H9 (cell line): ENCODE results near the gene USP44. TPM values are rescaled to one million over a fixed set of nuclear protein-coding genes. Genes with fewer than 3 reads are reported as not detected.

ENCODE experiments used
- DNase-seq: peaks from one replicate; pipeline ENCODE4 v3.0.0-alpha.2; 2017
- H2AFZ ChIP-seq: one replicate; pipeline ENCODE4 v1.6.1; 2013; ENCODE audit warnings: mild to moderate bottlenecking, low read length, control low read depth, moderate library complexity
- H2AK5ac ChIP-seq: 2 replicates; pipeline ENCODE4 v1.6.1; 2013; ENCODE audit warnings: low read length, control low read depth, mixed read lengths; ENCODE audit not compliant: insufficient read length
- H2BK120ac ChIP-seq: one replicate; pipeline ENCODE4 v1.6.1; 2013; ENCODE audit warnings: low read depth, mild to moderate bottlenecking, low read length, control low read depth, inconsistent platforms; ENCODE audit not compliant: poor library complexity, severe bottlenecking
- H2BK12ac ChIP-seq: 2 replicates; pipeline ENCODE4 v1.6.1; 2013; ENCODE audit warnings: low read length, control low read depth, mixed read lengths, low read depth; ENCODE audit not compliant: insufficient read length
- H2BK15ac ChIP-seq: 2 replicates; pipeline ENCODE4 v1.6.1; 2013; ENCODE audit warnings: low read depth, low read length, control low read depth
- H2BK20ac ChIP-seq: one replicate; pipeline ENCODE4 v1.6.1; 2013; ENCODE audit warnings: low read depth, mild to moderate bottlenecking, low read length, control low read depth, inconsistent platforms; ENCODE audit not compliant: poor library complexity, severe bottlenecking
- H2BK5ac ChIP-seq: 2 replicates; pipeline ENCODE4 v1.6.1; 2013; ENCODE audit warnings: low read length, control low read depth, mixed read lengths; ENCODE audit not compliant: insufficient read length
- H3K14ac ChIP-seq: 2 replicates; pipeline ENCODE4 v1.6.1; 2013; ENCODE audit warnings: low read length, control low read depth; ENCODE audit not compliant: insufficient read depth
- H3K18ac ChIP-seq: 2 replicates; pipeline ENCODE4 v1.6.1; 2013; ENCODE audit warnings: low read depth, mild to moderate bottlenecking, mixed read lengths, low read length, control low read depth; ENCODE audit not compliant: insufficient read length
- H3K23ac ChIP-seq: 2 replicates; pipeline ENCODE4 v1.6.1; 2013; ENCODE audit warnings: low read length, control low read depth, mixed read lengths, low read depth; ENCODE audit not compliant: insufficient read length
- H3K23me2 ChIP-seq: 2 replicates; pipeline ENCODE4 v1.6.1; 2013; ENCODE audit warnings: low read depth, mild to moderate bottlenecking, mixed read lengths, low read length, control low read depth; ENCODE audit not compliant: insufficient read length, poor library complexity, severe bottlenecking
- H3K27ac ChIP-seq: 2 replicates; pipeline ENCODE4 v1.5.1; 2013; ENCODE audit warnings: low read length, control low read depth, mixed read lengths, low read depth; ENCODE audit not compliant: insufficient read length
- H3K27me3 ChIP-seq: 2 replicates; pipeline ENCODE4 v1.6.1; 2013; ENCODE audit warnings: low read length, control low read depth, inconsistent platforms; ENCODE audit not compliant: insufficient read depth
- H3K4ac ChIP-seq: 2 replicates; pipeline ENCODE4 v1.6.1; 2013; ENCODE audit warnings: low read depth, mild to moderate bottlenecking, control low read depth, inconsistent platforms, low read length, moderate library complexity
- H3K4me1 ChIP-seq: 2 replicates; pipeline ENCODE4 v1.6.1; 2013; ENCODE audit warnings: low read length, control low read depth, inconsistent platforms; ENCODE audit not compliant: insufficient read depth
- H3K4me2 ChIP-seq: 2 replicates; pipeline ENCODE4 v1.6.1; 2013; ENCODE audit warnings: low read length, control low read depth, mixed read lengths; ENCODE audit not compliant: insufficient read length, insufficient read depth
- H3K56ac ChIP-seq: 2 replicates; pipeline ENCODE4 v1.6.1; 2013; ENCODE audit warnings: low read depth, mild to moderate bottlenecking, mixed read lengths, low read length, control low read depth; ENCODE audit not compliant: insufficient read length
- H3K79me1 ChIP-seq: 2 replicates; pipeline ENCODE4 v1.6.1; 2013; ENCODE audit warnings: low read depth, mild to moderate bottlenecking, moderate library complexity, low read length, control low read depth, inconsistent platforms; ENCODE audit not compliant: insufficient read depth, poor library complexity, severe bottlenecking
- H3K79me2 ChIP-seq: 2 replicates; pipeline ENCODE4 v1.6.1; 2013; ENCODE audit warnings: low read length, control low read depth, inconsistent platforms; ENCODE audit not compliant: insufficient read depth
- H3K9ac ChIP-seq: 2 replicates; pipeline ENCODE4 v1.6.1; 2013; ENCODE audit warnings: low read length, control low read depth, mixed read lengths; ENCODE audit not compliant: insufficient read length; ENCODE audit errors: extremely low read depth
- H3K9me3 ChIP-seq: one replicate; pipeline ENCODE4 v1.6.1; 2013; ENCODE audit warnings: low read depth, low read length, inconsistent platforms; ENCODE audit not compliant: control insufficient read depth
- H3T11ph ChIP-seq: one replicate; pipeline ENCODE4 v1.6.1; 2013; ENCODE audit warnings: mild to moderate bottlenecking, low read length, control low read depth, inconsistent platforms
- H4K20me1 ChIP-seq: one replicate; pipeline ENCODE4 v1.6.1; 2013; ENCODE audit not compliant: control insufficient read depth, insufficient read length, insufficient read depth
- H4K5ac ChIP-seq: 2 replicates; pipeline ENCODE4 v1.6.1; 2013; ENCODE audit warnings: low read depth, mild to moderate bottlenecking, mixed read lengths, low read length, control low read depth; ENCODE audit not compliant: insufficient read length
- H4K8ac ChIP-seq: replicated peaks from 2 replicates; pipeline ENCODE4 v1.6.1; 2013; ENCODE audit warnings: low read length, control low read depth, mixed read lengths, low read depth; ENCODE audit not compliant: insufficient read length
- H4K91ac ChIP-seq: 2 replicates; pipeline ENCODE4 v1.6.1; 2013; ENCODE audit warnings: low read depth, mild to moderate bottlenecking, moderate library complexity, mixed read lengths, low read length, control low read depth; ENCODE audit not compliant: insufficient read length
- H3K27ac Mint-ChIP-seq, 3 experiments: 2 replicates in 2 of 3; 3 replicates in 1 of 3; pipeline ENCODE4 v1.8.0; 2020 to 2021; ENCODE audit warnings: mixed read lengths in 3 of 3, mild to moderate bottlenecking in 1 of 3, moderate library complexity in 1 of 3
- H3K27me3 Mint-ChIP-seq: 2 replicates; pipeline ENCODE4 v1.8.0; 2021; ENCODE audit warnings: low read depth, mild to moderate bottlenecking, moderate library complexity, mixed read lengths
- H3K36me3 Mint-ChIP-seq, 3 experiments: 2 replicates in 2 of 3; 3 replicates in 1 of 3; pipeline ENCODE4 v1.8.0; 2020 to 2021; ENCODE audit warnings: low read depth in 3 of 3, mixed read lengths in 3 of 3; ENCODE audit not compliant: insufficient read depth in 1 of 3
- H3K4me1 Mint-ChIP-seq, 2 experiments: 2 replicates each; pipeline ENCODE4 v1.8.0; 2020; ENCODE audit warnings: mixed read lengths in 2 of 2
- H3K4me3 Mint-ChIP-seq, 2 experiments: 2 replicates in 1 of 2; 3 replicates in 1 of 2; pipeline ENCODE4 v1.8.0; 2020 to 2021; ENCODE audit warnings: mild to moderate bottlenecking in 2 of 2, mixed read lengths in 2 of 2, moderate library complexity in 1 of 2
- H3K9me3 Mint-ChIP-seq, 2 experiments: 2 replicates in 1 of 2; 3 replicates in 1 of 2; pipeline ENCODE4 v1.8.0; 2020; ENCODE audit warnings: mild to moderate bottlenecking in 2 of 2, mixed read lengths in 2 of 2, moderate library complexity in 1 of 2
- WGBS: extraction: QIAGEN DNeasy Blood & Tissue Kit; methylation state at CpG from one replicate; pipeline ENCODE4 v1.1.7; 2013; ENCODE audit warnings: missing lambda C conversion rate, low lambda C conversion rate, mixed read lengths; ENCODE audit not compliant: insufficient read length; ENCODE audit errors: extremely low coverage; 5-methylcytosine and 5-hydroxymethylcytosine counted together
- total RNA-seq: library from RNA; stranded (reverse); gene quantifications from 2 replicates; pipeline ENCODE4 v1.2.1, GENCODE V29; 2021
- TF ChIP-seq, protein P1 (sequence below): fragments of 200-600 bp; sonication (generic); conservative IDR thresholded peaks from 3 replicates; pipeline ENCODE4 v1.8.0; 2021; ENCODE audit warnings: antibody characterized with exemption, mild to moderate bottlenecking

Gene USP44
- total RNA-seq, 1 experiment from 2014 or later = 185 TPM

DNA sequence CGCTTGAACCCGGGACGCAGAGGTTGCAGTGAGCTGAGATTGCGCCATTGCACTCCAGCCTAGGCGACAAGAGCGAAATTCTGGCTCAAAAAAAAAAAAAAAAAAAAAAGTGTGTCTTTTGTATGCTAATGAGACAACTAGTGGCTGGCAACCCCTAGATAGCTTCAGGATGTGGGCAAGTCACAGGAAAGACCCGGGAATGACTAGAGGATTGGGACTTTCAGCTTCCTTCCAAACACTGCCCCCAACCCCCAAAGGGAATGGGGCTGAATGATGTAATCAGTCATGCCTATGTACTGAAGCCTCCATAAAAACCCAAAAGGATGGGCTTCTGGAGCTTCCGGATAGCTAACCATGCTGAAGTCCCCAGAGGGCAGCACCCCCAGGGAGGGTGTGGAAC lies 28.6 kb downstream of the USP44 start:
- H3K36me3 Mint-ChIP-seq = peaks cover 50 to 86% (median 64%) of the 10 kb centered on the region in 3 experiments
- no peak overlapping the region for H4K8ac ChIP-seq
- H3K79me2 ChIP-seq = peaks cover 6% of the 10 kb centered on the region; the same call in 1 of the 2 replicates

More for the DNA sequence above, 28.6 kb downstream of the USP44 start:
- Histone ChIP-seq H2BK120ac (no peak overlapping the region), H3K18ac (no peak overlapping the region), H2BK5ac (no peak overlapping the region), H3K23ac (no peak overlapping the region), H2AK5ac (no peak overlapping the region), H2BK12ac (no peak overlapping the region), H3K9ac (no peak overlapping the region), H3T11ph (no peak overlapping the region), H3K23me2 (no peaks in the 10 kb centered on the region), H2AFZ (no peak overlapping the region), H4K5ac (no peak overlapping the region), H3K79me1 (peaks cover 6% of the 10 kb centered on the region), H3K27ac (no peak overlapping the region), H3K56ac (no peak overlapping the region), H3K9me3 (no peaks in the 10 kb centered on the region), H3K27me3 (no peaks in the 10 kb centered on the region), H4K20me1 (no peaks in the 10 kb centered on the region), H3K4me1 (peaks cover 2% of the 10 kb centered on the region; the same call in 1 of the 2 replicates), H3K4me2 (no peak overlapping the region), H3K4ac (no peak overlapping the region), H3K14ac (no peak overlapping the region), H4K91ac (no peak overlapping the region), H2BK20ac (no peak overlapping the region), H2BK15ac (no peak overlapping the region)
- WGBS = no CpG with 5 or more reads among the region's 8 CpGs
- H3K27me3 Mint-ChIP-seq = no peaks in the 10 kb centered on the region
- DNase-seq = no peak
- H3K27ac Mint-ChIP-seq = peak overlapping the region in 2 of 3 experiments; percentile 59 to 82; a peak in 2 of 7 replicates
- no peaks in the 10 kb centered on the region for H3K9me3 Mint-ChIP-seq
- no peak overlapping the region for H3K4me3 Mint-ChIP-seq
- H3K4me1 Mint-ChIP-seq = peaks cover 0 to 6% of the 10 kb centered on the region in 2 experiments; a peak in 3 of 4 replicates
- TF ChIP-seq, protein P1, sequence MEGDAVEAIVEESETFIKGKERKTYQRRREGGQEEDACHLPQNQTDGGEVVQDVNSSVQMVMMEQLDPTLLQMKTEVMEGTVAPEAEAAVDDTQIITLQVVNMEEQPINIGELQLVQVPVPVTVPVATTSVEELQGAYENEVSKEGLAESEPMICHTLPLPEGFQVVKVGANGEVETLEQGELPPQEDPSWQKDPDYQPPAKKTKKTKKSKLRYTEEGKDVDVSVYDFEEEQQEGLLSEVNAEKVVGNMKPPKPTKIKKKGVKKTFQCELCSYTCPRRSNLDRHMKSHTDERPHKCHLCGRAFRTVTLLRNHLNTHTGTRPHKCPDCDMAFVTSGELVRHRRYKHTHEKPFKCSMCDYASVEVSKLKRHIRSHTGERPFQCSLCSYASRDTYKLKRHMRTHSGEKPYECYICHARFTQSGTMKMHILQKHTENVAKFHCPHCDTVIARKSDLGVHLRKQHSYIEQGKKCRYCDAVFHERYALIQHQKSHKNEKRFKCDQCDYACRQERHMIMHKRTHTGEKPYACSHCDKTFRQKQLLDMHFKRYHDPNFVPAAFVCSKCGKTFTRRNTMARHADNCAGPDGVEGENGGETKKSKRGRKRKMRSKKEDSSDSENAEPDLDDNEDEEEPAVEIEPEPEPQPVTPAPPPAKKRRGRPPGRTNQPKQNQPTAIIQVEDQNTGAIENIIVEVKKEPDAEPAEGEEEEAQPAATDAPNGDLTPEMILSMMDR = no peak
